CD4-positive, alpha-beta T cell treated with Interleukin-10 for 1 hour (primary cell): ENCODE measurements around the gene NR6A1.
"Not testable (repeated sequence)": the region's sequence is repeated elsewhere in the genome, so short reads cannot be mapped to it uniquely, and the experiment has no call there.

Experiments used
- DNase-seq: peaks from one replicate; pipeline ENCODE4 v3.0.0-alpha.2; 2020

The NR6A1 gene

DNA sequence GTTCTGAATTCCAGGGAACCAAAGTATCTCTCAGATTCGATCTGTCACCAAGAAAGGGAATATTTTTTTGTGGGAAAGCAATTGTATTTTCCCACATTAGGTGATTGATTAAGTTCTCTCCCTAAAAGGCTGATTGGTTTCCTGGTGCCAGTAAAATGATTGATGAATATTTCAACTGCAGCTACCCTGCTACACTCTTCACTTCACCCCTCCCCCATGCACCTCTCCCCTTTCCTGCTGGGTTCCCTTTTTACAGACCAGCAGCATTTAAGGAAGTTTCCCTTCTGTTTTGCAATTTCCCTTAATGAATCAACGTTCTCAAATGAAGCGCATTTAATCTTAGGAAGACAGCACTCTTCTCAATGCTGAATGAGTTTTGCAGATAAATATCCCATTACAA lies 13.1 kb downstream of the NR6A1 start:
- no peak for DNase-seq

DNA sequence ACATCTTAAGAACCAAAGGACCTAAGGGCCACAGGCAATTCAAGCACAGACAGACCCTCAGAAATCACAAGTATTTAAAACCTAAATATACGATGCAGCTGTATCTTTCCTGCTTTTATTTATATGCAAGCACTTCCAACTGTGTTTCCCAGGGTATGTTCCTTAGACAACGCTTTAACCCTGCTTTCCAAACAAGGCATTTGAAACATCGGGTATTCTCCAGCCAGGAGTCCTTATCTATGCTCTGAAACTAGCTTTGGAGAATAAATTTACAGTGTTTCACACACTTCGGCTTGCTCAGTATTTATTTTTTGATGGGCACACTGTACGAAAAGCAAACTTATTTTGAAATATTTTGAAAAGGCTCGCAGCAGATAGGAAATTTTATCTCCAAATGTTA lies 13.5 kb downstream of the NR6A1 start:
- DNase-seq, result no peak

DNA sequence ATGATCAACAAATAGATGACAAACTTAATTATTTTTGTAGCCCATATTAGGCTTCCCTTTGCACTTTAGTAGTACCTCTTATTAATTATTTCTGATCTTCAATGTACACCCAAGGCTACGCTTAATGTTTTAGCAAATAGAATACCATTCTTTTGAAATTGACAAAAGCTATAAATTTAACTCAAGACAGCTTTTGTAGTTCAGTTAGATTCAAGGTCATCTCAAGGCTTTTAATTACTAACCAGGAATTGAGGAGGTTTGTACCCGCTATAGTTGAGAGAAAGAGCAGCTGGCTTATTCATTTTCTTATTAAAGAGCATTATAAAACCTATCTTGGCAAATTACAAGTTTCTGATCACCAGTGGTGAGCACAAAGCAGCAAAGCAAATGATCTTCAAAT lies 15.1 kb downstream of the NR6A1 start:
- no peak for DNase-seq

DNA sequence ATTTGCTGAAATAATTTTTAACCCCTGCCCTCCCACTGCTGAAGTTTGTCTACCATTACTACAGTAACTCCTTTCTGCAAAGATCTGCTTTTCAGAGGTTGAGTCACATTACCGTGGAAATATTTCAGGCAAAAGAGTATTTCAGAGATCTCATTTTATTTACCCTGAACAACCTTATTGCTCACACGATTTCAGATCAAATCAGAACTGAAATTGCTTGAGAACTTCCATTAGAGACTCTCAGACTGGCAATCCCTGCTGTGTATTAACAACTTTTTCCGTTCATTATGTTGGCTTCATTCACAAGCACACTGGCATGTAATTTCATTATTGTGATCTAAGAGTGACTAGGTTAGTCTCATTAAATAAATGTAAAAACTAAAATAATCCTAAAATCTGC lies 16.1 kb downstream of the NR6A1 start:
- no peak for DNase-seq

DNA sequence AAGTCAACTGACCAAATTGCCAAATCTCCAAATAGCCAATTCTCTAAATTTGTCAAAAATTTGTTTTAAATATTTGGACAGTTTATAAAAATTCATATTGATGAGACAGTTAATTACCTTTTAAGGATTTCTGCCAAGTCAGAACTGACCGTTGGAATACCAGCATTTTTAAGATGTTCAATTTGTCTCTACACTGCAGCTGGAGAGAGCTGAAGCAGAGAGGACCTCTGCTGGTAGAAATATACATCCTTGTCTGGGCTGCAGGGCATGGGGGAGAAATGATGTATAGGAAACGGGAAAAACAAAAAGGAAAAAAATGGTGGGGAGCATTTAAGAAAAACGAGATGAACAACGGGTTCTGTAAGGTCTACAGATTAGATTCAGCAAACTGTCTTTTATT lies 16.8 kb downstream of the NR6A1 start:
- no peak for DNase-seq

DNA sequence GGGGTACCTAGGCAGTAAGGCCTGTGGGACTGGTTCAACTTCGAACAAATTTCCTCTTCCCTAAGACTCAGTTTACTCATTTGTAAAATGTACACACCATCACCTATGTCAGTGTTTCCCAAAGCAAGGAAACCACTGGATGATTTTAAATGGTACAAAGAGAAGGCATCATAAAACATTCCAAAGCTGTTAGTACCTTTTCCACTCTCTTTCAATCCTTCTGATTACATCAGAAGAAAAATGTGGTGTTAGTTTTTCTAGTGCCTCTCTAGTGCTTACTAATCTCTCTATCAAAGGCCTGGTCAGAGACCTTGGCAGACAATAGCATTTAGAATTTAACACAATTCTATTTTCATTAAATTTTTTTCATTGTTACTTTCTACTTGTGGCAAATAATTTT lies 18.1 kb downstream of the NR6A1 start:
- no peak for DNase-seq

DNA sequence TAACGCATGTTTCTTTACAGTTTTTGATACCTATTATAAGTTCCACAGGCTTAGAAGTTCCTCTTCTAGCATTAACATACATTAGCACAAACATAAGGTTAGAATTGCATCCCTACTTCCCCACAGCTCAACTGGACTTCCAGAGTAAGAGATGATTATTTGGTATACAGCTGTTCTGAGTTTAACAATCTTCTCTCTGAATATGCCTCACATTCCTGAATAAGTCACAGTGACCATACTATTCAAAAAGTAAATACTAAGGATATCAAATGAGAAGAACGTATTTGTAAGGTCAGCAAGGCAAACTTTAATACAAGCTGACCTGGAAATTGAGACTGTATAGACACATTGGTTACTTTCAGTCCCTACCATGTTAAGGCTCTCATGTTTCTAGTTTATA lies 21.3 kb downstream of the NR6A1 start:
- no peak for DNase-seq

DNA sequence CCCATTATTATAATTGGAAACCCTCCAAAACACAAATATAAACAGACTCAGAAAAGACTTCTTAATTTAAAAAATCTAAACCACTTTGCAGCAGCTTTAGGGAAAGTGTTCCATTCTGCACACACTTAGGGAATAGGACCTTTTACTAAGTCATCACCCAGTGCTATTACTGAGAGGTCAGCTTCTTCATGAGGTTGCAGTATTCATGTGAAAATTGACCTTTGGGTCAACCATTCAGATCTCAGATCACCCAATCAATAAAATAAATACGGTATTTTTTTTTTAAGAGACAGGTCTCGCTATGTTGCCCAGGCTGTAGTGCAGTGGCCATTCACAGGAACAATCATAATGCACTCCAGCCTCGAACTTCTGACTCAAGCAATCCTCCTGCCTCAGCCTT lies 21.8 kb downstream of the NR6A1 start:
- no peak for DNase-seq

DNA sequence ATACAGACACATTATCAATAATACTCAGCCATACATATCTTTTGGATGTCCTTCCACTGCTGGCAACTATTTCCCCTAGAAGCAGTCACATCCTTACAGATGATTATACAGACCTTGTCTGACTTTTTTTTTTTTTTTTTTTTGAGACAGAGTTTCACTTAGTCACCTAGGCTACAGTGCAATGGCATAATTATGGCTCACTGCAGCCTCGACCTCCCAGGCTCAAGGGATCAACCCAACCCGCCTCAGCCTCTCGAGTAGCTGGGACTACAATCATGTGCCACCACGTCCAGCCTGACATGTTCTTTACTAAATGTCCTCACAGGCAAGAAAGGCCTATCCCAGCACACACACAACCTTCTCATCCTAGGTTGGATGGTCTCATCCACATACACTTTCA lies 24.0 kb downstream of the NR6A1 start:
- no peak for DNase-seq

DNA sequence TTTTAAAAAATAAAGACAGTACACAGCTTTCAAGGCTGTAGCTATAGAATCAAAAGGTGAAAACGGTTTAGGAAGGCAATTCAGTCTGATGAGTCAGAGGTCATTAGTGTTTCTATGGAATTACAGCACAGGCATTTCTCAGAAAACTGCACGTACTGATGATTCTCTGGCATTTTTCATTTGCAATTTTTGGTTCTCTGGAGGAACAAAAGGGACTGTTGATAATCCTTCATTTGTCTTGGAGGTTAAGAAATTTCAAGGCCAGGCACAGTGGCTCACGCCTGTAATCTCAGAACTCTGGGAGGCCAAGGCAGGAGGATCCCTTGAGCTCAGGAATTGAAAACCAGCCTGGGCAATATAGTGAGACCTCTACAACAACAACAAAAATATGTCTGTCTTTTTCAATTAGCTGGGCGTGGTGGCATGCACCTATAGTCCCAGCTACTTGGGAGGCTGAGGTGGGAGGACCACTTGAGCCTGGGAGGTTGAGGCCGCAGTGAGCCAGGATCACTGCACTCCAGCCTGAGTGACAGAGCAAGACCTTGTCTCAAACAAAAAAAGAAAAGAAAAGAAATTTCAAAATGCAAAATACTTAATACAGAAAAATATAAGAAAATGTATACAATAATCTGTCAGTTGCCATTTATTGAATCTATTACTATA lies 27.3 kb downstream of the NR6A1 start:
- no peak for DNase-seq

DNA sequence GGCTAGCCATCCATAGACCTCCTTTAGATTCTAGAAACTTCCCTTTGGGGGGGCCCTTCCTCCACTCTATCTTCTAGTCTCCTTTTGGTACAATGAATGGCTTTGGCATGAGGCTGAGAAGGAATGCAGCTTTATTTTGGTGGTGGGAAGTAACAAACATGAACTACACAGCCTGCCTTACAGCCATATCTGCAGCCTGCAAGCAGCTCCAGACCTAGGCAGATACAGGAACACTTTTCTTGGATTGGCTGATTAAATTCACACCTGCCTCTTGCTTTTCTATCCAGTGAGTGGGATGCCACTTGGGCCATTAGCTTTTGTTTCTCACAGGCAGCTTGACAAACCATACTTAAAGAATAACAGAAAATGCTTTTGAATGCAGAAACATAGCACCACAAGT lies 28.2 kb downstream of the NR6A1 start:
- DNase-seq, result no peak

DNA sequence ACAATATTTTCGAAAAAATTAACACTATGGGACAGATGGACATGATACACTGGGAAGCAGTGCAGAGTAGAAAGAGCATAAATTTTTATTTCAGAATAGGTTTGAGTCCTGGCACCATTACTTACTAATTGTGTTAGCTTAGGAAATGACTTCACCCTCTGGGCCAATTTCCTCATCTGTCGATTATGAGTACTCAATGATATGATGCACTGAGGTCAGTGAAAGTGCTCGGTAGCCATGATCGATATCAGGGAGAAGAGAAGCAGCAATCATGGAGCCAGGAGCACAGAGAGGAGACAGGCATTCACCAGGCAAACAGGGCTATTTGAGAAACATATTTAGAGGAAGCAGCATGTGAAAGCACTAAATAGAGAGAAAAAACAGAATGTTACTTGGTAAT lies 29.4 kb downstream of the NR6A1 start:
- DNase-seq, result no peak

DNA sequence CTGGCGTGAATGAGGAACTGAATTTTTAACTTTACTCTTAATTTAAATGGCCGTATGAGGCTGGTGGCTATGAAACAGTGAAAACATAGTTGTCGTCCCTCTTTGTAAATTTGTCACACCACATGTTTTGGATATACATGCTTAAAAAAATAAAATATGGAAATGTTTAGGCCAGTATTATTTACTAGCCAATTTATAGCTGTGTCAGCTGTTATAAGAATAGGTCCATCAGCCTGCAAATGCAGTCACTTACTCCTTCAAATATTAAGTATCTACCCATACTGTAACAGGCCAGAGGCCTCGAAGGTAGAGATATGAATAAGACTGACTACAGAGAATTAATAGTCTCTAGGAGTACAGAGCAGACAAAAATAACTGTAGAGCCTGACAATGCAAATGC lies 30.0 kb downstream of the NR6A1 start:
- no peak for DNase-seq

DNA sequence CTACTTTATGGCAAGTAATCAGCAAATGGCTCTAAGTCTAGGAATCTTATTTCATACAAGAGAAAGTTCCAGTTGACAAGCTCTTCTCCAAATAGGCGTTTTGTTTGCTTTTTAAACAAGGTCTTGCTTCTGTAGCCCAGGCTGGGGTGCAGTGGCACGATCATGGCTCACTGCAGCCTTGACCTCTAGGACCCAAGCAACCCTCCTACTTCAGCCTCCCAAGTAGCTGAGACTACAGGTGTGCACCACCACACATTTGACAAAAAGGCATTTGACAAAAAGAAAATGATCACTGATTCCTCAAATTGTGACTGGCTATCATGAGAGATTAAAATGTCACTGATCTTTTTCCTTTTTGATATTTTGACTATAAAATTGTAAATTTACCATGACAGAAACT lies 31.8 kb downstream of the NR6A1 start:
- no peak for DNase-seq

DNA sequence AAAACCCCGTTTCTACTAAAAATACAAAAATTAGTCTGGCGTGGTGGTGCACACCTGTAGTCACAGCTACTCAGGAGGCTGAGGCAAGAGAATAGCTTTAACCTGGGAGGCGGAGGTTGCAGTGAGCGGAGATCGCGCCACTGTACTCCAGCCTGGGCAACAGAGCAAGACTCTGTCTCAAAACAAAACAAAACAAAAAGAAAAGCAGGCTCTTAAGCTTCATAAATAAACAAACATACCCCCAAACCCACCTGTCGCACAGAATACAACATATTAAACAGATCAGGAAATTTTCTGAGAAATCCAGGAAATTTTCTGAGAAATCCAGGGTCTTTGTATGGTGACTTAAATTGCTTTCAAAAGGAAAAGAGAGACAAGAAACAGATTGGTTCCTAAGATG lies 33.0 kb downstream of the NR6A1 start:
- DNase-seq, result not testable (repeated sequence)

DNA sequence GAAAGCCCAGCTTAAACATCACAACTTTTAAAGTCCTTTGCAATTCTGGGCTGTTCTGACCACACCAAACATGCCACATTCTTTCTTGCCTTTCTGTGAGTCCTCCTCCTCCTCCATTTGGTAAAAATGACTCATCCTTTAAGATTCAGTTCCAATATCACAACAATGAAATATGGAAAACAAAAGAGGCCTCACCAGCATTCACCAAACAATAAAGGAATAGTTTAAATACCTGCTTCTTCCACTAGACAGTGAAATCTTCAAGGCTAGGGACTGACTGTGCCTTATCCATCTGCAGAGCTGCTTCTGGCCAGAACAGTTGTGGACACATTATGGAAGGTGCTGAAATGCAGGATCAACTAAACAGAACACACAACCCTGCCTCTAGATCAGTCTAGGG lies 36.0 kb downstream of the NR6A1 start:
- no peak for DNase-seq

DNA sequence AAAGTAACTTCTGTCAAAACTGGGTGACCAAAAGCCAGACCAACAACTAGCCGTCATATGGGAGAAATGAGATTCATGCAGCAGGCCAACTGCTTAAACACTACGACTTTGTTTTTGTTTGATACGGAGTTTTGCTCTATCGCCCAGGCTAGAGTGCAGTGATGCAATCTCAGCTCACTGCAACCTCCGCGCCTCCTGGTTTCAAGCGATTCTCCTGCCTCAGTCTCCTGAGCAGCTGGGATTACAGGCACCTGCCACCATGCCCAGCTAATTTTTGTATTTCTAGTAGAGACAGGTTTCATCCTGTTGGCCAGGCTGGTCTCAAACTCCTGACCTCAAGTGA lies 36.4 kb downstream of the NR6A1 start:
- not testable (repeated sequence) for DNase-seq

DNA sequence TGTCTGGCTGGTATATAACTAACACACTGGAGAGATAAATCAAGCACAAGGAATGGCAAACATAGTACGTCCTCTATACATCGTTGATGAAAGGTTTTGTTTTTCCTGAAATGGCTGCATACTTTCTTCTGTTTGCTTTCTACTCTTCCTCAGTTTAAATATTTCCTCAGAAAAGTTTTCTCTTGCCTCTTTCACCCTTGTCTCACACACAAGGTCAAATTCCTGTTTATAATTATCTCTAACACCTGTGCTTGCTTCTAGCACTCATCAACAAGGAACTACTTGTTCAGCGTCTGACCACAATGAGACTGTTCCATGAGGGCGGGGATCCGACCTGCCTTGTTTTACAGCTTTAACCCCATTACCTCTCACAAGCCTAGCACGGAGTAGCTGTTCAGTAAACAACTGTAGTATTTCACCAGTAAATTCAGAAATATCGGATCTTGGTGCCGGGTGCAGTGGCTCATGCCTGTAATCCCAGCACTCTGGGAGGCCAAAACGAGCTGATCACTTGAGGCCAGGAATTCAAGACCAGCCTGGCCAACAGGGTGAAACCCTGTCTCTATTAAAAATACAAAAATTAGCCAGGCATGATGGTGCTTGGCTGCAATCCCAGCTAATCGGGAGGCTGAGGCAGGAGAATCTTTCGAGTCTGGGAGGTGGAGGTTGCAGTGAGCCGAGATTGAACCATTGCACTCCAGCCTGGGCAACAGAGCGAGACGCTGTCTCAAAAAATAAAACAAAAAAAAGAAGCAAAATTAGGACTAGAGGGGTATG lies 37.0 kb downstream of the NR6A1 start:
- DNase-seq, result no peak

DNA sequence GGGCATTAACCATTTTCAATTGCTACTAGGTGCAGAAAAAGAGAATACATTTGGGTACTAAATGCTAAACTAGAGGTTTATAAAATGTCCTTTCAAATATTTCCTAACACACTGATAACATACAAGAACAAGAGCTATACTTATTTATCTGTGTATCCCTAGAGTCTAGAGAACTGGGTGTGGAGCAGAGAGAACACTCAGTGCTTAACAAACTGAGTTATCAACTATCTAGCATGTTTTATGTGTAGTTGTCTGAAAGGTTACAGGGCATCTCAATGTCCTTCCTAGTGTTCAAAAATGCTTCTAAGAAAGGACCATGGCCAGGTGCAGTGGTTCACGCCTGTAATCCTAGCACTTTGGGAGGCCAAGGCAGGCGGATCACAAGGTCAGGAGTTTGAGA lies 40.3 kb downstream of the NR6A1 start:
- DNase-seq, result no peak

DNA sequence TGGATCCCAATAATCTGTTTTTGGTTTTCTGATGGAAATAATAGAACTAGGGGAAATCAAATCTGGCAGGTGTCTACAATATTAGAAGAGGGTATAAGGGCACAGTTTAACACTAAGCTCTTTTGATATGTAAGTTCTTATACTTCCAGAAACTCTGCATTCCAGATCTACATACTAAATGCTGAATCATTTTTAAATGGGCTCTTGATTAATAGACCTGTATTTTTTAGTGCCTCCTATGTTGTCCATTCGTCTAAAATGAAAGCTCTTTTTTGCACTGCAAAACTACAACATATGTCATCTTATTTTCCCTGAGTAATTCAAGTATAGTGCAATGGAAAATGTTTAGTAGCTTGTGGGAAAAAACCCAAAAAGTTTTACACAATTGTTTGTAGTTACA lies 44.2 kb downstream of the NR6A1 start:
- DNase-seq, result no peak

DNA sequence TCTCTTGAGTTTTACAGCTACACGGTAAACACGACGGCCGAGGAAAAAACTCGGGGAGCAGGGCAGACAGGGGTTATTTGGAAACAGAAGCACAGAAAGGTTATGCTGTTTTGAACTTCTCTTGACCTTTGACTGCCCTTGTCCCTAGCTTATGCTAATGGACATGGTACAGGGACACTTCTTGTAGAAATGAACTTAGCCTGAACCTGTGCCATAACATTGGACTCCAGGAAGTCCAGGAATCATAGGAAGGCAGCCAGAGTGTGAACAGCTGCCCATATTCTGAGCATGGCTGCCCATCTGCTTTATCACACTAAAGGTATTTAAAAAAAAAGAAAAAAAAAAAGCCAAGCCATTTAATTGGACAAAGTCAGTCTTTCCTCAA lies 46.1 kb downstream of the NR6A1 start:
- no peak for DNase-seq

DNA sequence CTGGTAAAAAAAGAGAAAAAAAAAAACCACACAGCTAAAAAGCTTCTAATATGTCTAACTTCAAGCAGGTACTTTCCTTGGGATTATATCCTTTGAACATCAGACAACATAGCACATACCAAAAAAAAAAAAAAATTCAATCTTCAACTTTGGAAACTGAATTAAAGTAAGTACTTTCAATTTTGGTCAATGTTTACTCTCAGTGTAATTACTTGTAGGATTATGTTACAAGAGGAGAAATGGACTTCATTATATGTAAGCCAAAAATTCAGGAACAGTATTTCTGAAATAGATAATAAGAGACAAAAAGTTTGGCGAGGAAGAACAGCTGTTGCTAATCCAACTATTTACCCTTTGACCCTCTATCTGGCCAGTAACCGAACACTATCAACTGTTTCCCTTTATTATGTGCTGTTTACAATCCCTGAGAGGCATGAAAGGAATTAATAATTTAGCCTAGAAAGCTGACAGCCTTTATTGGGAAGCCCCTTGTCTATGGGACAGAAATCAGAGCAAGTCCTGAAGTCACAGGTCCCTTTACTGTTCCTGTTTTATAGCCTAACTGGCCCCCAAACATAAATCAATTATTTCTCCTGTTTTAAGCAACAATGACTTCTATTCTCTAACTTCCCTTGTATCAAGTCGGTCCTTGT lies 46.6 kb downstream of the NR6A1 start:
- DNase-seq, result no peak

DNA sequence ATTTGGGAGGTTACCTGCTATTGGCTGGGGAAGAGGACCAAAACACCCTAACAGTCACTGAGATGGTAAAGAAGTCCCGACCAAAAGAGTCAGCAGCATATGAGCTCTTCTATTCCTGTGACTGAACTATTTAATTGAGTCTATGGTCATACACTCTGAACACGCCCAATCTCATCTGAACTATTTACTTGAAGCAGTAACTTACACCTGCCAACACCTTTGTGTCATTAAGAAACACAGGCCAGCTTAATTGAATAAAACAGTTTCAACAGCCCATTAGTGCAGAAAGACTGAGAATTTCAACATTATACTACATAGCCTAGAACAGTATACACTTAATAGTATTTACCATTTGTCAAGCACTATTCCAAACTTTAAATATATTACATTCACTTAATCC lies 47.8 kb downstream of the NR6A1 start:
- no peak for DNase-seq

DNA sequence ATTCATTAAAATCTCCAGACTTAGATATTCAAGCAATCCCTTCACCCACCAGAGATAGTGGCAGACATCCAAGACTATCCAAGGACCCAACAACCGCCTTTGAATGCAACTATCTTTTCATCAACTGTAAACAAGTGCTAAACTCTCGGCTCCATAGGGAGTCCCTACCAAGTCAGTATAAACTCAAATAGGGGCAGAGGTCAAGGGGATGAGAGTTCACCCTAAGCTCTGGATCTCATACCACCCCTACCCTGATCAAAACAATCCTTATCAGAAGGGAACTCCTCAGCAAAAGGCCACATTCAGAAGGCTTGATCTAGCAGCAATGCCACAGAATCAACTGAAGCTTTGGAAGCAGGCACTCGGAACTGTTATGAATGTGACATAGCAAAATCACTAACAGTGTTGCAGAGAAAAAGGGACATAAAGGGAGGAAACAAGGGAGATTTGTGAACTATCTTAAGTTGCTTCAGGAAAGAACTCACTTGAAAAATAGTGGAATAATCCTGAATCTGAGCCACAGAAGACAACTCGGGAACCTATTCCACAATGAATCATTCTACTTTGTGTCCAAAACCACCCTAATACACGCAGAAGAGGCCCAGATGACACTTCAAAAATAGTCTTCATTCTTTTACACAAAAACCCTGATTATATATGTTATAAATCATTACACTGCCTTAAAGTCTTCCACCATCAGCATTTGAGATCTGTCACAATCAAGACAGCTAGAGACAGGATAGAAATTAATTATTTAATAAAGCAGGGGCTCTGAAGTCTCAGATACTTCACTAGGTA lies 49.8 kb downstream of the NR6A1 start:
- no peak for DNase-seq
